Ovary (tissue), 9 donors: ENCODE data around the gene STAT6. TPM values are rescaled to one million over a fixed set of nuclear protein-coding genes. Genes with fewer than 3 reads are reported as not detected.

Experiments
- DNase-seq, 5 donors: peaks; one replicate each; pipeline ENCODE4 v3.0.0-alpha.2; 2019 to 2020
- H3K27ac ChIP-seq, 2 donors: fragments of 200-600 bp; one replicate each; pipeline versions ENCODE4 v1.5.1 to v1.8.0; 2019 to 2022
- H3K27me3 ChIP-seq: fragments of 200-600 bp; one replicate; pipeline ENCODE4 v1.8.0; 2022
- H3K36me3 ChIP-seq: fragments of 200-600 bp; sonication (generic); one replicate; pipeline ENCODE4 v1.5.1; 2019
- H3K4me1 ChIP-seq: one replicate; pipeline ENCODE4 v1.8.1; 2013; ENCODE audit warnings: mild to moderate bottlenecking, moderate library complexity; ENCODE audit not compliant: insufficient read depth
- H3K4me3 ChIP-seq: fragments of 200-600 bp; sonication (generic); one replicate; pipeline ENCODE4 v1.5.1; 2017
- H3K9me3 ChIP-seq, 2 donors: fragments of 200-600 bp in 1 of 2; sonication (generic) in 1 of 2; one replicate each; pipeline versions ENCODE4 v1.5.1 to v1.8.1; 2013 to 2019; ENCODE audit warnings: mild to moderate bottlenecking in 1 of 2, moderate library complexity in 1 of 2
- EP300 ChIP-seq: sonication (generic); formaldehyde crosslinking; IDR thresholded peaks from one replicate; pipeline ENCODE4 v1.6.1; 2017; ENCODE audit warnings: antibody characterized with exemption
- POLR2A ChIP-seq: fragments of 450-650 bp; IDR thresholded peaks from one replicate; pipeline ENCODE4 v1.6.1; 2017; ENCODE audit warnings: antibody characterized with exemption, mild to moderate bottlenecking, moderate library complexity
- WGBS, 3 donors: extraction: QIAGEN DNeasy Blood & Tissue Kit in 1 of 3; methylation state at CpG; one replicate each; pipeline versions ENCODE4 v1.1.5 to v1.1.7; 2013 to 2017; 5-methylcytosine and 5-hydroxymethylcytosine counted together
- intact Hi-C, 4 donors: fragments of 100-400 bp; cut with DNase I; formaldehyde crosslinking; loops; one replicate each; pipeline versions ENCODE4 v1.11.0 to v1.15.1; 2022 to 2023
- polyA plus RNA-seq, 2 donors: library from polyadenylated mRNA; stranded (reverse); fragments of 200-250 nt in 1 of 2; fragments of 350-450 nt in 1 of 2; fragmentation: Illumina TruSeq in 1 of 2; extraction: RNeasy Lipid Tissue Mini Kit (QIAGEN cat#74804) in 1 of 2; gene quantifications; one replicate each; pipeline ENCODE4 v1.2.3, GENCODE V29; 2013 to 2014
- total RNA-seq, 7 donors: library from RNA; depleted of rRNA in 2 of 7; stranded (reverse); fragments of >200 nt in 2 of 7; fragmentation: NEBNext Ultra II Directional in 3 of 7; extraction: Animal tissue kit (Norgen Biotek cat#: 25700) in 3 of 7; gene quantifications; one replicate each; pipeline versions ENCODE4 v1.1.0 to v1.2.4, GENCODE V29; 2016 to 2023
- TF ChIP-seq, protein P1 (sequence below), 3 donors: fragments of 450-650 bp in 2 of 3; fragments of 200-600 bp in 1 of 3; IDR thresholded peaks; one replicate each; pipeline versions ENCODE4 v1.5.1 to v1.8.0; 2016 to 2022; ENCODE audit warnings: antibody characterized with exemption in 3 of 3, mild to moderate bottlenecking in 1 of 3
- donor health status: DM: no; HTN: no; CAD: no; lungs with moderate emphysema.
- donor health status: DM: no; HTN: no; CAD: no.
- donor health status: Bipolar disorder and iron deficiency.
- donor health status: DM: yes; HTN: yes; CAD: no.
- donor health status: DM: no; HTN: no; CAD: no.
- donor health status: DM: yes; HTN: yes; CAD: no.

Gene STAT6
- total and polyA plus RNA-seq, 9 donors = 67.4 to 211 (median 166) TPM

DNA sequence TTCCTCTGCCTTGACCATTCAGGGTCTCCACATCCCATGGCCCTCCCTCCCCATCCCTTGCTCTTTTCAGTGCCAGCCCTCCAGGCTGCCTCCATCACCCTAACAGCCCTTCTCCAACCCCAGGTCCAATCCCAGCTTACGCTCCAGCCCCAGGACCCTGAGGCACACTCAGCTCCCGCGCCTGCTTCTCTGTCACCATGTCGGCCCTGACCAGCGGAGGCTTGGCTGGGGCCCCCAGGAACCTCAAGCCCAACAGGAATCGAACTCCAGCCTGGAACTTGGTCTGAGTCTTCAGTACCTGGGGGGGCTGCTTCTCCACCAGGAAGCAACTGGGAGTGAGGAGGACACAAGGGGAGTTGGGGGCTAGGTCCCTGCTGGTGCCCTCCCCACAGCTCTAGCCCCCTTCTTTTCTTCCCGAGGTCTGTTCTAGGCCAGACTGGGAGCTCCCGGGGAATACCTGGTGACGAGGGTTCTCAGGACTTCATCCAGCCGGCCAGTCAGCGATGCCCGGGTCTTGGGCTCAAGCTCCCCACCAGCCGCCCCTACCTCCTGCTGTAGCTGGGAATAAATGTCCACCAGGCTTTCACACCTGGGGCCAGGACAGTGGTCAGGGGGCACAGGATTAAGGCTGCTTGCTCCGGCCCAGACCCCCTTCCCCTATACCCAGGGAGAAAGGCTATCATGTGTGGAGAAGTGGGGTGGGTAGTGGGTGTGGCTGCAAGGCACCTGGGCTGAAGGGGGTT, 6.0 kb downstream of the STAT6 start:
- H3K4me1 ChIP-seq = peaks cover 2% of the 10 kb centered on the region
- WGBS, 3 donors = 92 to 95% (median 93%) methylated on average over 14 of the region's 14 CpGs
- no peak overlapping the region for H3K4me3 ChIP-seq
- no peaks in the 10 kb centered on the region for H3K36me3 ChIP-seq
- no peak overlapping the region for H3K27ac ChIP-seq
- intact Hi-C loops = no loop called here
- peak in 2 of 5 donors; percentile 17 to 18 for DNase-seq
- H3K9me3 ChIP-seq = no peaks in the 10 kb centered on the region
- TF ChIP-seq, protein P1, sequence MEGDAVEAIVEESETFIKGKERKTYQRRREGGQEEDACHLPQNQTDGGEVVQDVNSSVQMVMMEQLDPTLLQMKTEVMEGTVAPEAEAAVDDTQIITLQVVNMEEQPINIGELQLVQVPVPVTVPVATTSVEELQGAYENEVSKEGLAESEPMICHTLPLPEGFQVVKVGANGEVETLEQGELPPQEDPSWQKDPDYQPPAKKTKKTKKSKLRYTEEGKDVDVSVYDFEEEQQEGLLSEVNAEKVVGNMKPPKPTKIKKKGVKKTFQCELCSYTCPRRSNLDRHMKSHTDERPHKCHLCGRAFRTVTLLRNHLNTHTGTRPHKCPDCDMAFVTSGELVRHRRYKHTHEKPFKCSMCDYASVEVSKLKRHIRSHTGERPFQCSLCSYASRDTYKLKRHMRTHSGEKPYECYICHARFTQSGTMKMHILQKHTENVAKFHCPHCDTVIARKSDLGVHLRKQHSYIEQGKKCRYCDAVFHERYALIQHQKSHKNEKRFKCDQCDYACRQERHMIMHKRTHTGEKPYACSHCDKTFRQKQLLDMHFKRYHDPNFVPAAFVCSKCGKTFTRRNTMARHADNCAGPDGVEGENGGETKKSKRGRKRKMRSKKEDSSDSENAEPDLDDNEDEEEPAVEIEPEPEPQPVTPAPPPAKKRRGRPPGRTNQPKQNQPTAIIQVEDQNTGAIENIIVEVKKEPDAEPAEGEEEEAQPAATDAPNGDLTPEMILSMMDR (IDR thresholded peaks at IDR 0.05) = no peak
- no peak for TF ChIP-seq POLR2A
- no peak for TF ChIP-seq EP300
- no peaks in the 10 kb centered on the region for H3K27me3 ChIP-seq

DNA sequence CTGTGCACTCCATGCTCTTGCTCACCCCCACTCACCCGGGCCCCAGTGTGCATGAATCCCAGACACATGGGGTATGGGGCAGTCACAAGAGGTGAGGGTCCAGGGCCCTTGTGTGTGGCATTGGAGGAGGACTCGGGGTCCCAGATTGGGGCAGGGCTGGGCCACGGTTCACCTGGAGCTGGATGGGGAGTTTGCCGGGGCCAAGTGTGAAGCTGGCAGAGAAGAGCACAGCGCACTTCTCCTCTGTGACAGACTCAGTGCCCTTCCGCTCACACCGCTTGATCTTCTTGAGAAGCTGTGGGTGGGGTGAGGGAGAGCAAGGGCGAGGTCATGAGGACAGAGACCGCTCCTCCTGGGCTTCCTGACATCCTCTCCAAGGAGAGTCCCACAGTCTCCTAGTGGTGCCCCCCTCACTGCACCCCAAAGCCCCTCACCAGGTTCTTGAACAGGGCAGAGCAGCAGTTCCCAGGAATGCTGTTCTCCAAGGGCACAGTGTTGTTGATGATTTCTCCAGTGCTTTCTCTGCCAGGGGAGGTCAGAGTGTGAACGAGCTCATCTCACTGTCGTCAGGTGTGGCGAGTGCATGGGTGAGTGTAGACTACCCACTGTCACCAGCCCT, 6.8 kb downstream of the STAT6 start:
- Histone ChIP-seq H3K36me3 (no peaks in the 10 kb centered on the region), H3K27me3 (no peaks in the 10 kb centered on the region)
- intact Hi-C loops = no loop called here

DNA sequence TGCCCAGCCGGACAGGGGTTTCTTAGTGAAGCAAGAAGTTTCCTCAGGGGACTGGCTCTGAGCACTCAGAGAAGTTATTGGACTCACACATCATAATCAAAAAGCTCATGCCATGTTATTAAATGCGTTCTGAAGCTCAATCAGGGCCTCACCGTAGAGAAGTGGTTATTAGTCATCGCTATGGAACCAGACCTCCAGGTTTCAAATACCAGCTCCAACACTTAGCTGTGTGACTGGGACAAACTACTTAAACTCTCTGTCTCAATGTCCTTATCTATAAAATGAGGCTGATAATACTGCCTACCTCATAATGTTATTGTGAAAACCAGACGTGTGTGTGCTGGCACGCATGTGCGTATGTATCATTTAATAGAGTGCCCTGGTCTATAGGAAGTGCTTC, 7.3 kb downstream of the STAT6 start:
- TF ChIP-seq POLR2A = no peak
- TF ChIP-seq EP300 = no peak
- TF ChIP-seq, protein P1 (IDR thresholded peaks at IDR 0.05) = no peak
- Histone ChIP-seq H3K27me3 (no peaks in the 10 kb centered on the region), H3K36me3 (no peaks in the 10 kb centered on the region), H3K27ac (no peak overlapping the region), H3K9me3 (no peaks in the 10 kb centered on the region), H3K4me3 (no peak overlapping the region), H3K4me1 (no peaks in the 10 kb centered on the region)
- no peak for DNase-seq
- intact Hi-C loops = no loop called here
- WGBS, 3 donors = 83 to 91% (median 86%) methylated on average over 7 of the region's 7 CpGs

More for the DNA sequence above, 6.8 kb downstream of the STAT6 start:
- H3K4me1 ChIP-seq = peaks cover 2% of the 10 kb centered on the region
- no peak overlapping the region for H3K27ac ChIP-seq
- H3K9me3 ChIP-seq = no peaks in the 10 kb centered on the region
- H3K4me3 ChIP-seq = no peak overlapping the region
- WGBS, 3 donors = 89 to 93% (median 89%) methylated on average over 12 of the region's 12 CpGs
- TF ChIP-seq EP300 = no peak
- TF ChIP-seq, protein P1 (IDR thresholded peaks at IDR 0.05) = no peak
- TF ChIP-seq POLR2A = no peak
- peak in 2 of 5 donors; percentile 20 to 28 for DNase-seq

DNA sequence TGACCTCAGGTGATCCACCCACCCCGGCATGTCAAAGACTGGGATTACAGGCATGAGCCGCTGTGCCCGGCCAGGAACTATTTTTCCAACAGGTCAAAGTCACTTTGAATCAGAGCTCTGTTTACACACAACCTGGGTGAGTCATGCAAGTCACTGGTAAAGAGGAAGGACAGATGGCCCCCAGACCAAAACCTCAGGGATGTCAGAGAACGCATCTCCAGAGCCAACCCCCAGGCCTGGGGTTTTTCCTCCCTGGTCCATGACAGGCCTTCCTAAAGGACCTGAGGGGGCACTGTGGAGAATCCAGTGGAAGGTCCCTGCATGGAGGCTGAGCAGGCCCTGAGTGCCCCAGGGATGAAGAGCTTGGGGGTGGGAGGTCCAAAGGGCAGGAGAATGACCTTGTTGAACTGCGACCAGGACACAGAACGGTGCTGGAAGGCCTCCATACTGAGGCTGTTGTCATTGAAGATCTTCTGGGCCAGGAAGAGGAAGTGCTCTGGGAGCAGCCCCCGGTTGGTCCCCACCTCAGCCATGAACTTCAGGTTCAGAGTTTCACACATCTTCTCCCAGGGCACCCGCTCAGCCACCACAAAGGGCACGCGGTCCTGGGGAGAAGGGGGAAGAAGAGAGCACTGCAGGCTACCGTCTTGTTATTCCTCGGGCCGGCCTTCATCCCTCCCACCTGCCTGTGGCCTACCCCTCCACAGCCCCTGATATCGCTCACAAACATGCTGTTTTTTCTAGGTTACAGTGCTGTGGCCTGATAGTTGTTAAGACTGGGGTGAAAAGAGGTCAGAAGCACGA, 9.1 kb downstream of the STAT6 start:
- H3K27ac ChIP-seq = no peak overlapping the region
- 58 to 65% (median 59%) methylated on average over 15 of the region's 15 CpGs for WGBS, 3 donors
- intact Hi-C loops = no loop called here

More for the DNA sequence above, 9.1 kb downstream of the STAT6 start:
- TF ChIP-seq, protein P1 (IDR thresholded peaks at IDR 0.05) = no peak
- TF ChIP-seq EP300 (no peak), POLR2A (no peak)
- no peaks in the 10 kb centered on the region for H3K36me3 ChIP-seq
- H3K4me3 ChIP-seq = no peak overlapping the region
- peak in 2 of 5 donors; percentile 18 to 19 for DNase-seq
- no peaks in the 10 kb centered on the region for H3K27me3 ChIP-seq
- no peaks in the 10 kb centered on the region for H3K9me3 ChIP-seq
- no peaks in the 10 kb centered on the region for H3K4me1 ChIP-seq
